CD14-positive monocyte (primary cell): ENCODE data around the gene LIMS2. TPM values are rescaled to one million over a fixed set of nuclear protein-coding genes. Genes with fewer than 3 reads are reported as not detected.
A peak's percentile ranks its signal among the peaks of the same experiment; 100 is the strongest.

Experiments used
- DNase-seq, 3 donors: peaks; one replicate each; pipeline ENCODE4 v3.0.0-alpha.2; 2011 to 2022
- H2AFZ ChIP-seq: 2 replicates; pipeline ENCODE4 v1.6.0; 2012; ENCODE audit warnings: mild to moderate bottlenecking, low read depth, low read length, inconsistent platforms; ENCODE audit not compliant: insufficient read depth, poor library complexity, severe bottlenecking
- H3K27ac ChIP-seq, 2 donors: 1 replicate in 1 of 2; 2 replicates in 1 of 2; pipeline ENCODE4 v1.5.1; 2012 to 2013; ENCODE audit warnings: low read length in 2 of 2, control low read depth in 1 of 2, inconsistent platforms in 1 of 2, low read depth in 1 of 2, mild to moderate bottlenecking in 1 of 2
- H3K27me3 ChIP-seq, 2 donors: one replicate each; pipeline versions ENCODE4 v1.6.0 to v1.6.1; 2011 to 2013; ENCODE audit warnings: low read length in 2 of 2; ENCODE audit not compliant: control insufficient read depth in 2 of 2, insufficient read depth in 2 of 2
- H3K36me3 ChIP-seq, 2 donors: replicated peaks in 1 of 2; 1 replicate in 1 of 2; 2 replicates in 1 of 2; pipeline versions ENCODE4 v1.5.1 to v1.6.1; 2012 to 2013; ENCODE audit warnings: low read length in 2 of 2, control low read depth in 1 of 2, inconsistent platforms in 1 of 2, mild to moderate bottlenecking in 1 of 2; ENCODE audit not compliant: insufficient read depth in 2 of 2, control insufficient read depth in 1 of 2
- H3K4me1 ChIP-seq, 2 donors: 1 replicate in 1 of 2; 2 replicates in 1 of 2; pipeline versions ENCODE4 v1.5.1 to v1.6.1; 2012 to 2013; ENCODE audit warnings: low read length in 2 of 2, control low read depth in 1 of 2, inconsistent platforms in 1 of 2, mild to moderate bottlenecking in 1 of 2, moderate library complexity in 1 of 2; ENCODE audit not compliant: insufficient read depth in 2 of 2, control insufficient read depth in 1 of 2
- H3K4me2 ChIP-seq: replicated peaks from 2 replicates; pipeline ENCODE3; 2012; ENCODE audit warnings: low read length, moderate library complexity, mild to moderate bottlenecking; ENCODE audit not compliant: poor library complexity, severe bottlenecking; ENCODE audit errors: extremely low read depth
- H3K4me3 ChIP-seq, 3 experiments: fragments of 200-600 bp in 1 of 3; sonication (generic) in 1 of 3; replicated peaks in 1 of 3; 1 replicate in 2 of 3; 2 replicates in 1 of 3; pipeline ENCODE4 v1.5.1; 2011 to 2013; ENCODE audit warnings: low read length in 3 of 3, mild to moderate bottlenecking in 3 of 3, control low read depth in 2 of 3, low read depth in 2 of 3, inconsistent platforms in 1 of 3, moderate library complexity in 1 of 3
- H3K79me2 ChIP-seq: 2 replicates; pipeline ENCODE4 v1.6.0; 2012; ENCODE audit warnings: mild to moderate bottlenecking, control low read depth, inconsistent platforms, low read length, moderate library complexity; ENCODE audit not compliant: insufficient read depth
- H3K9ac ChIP-seq: 2 replicates; pipeline ENCODE4 v1.6.0; 2017; ENCODE audit warnings: low read length, mild to moderate bottlenecking; ENCODE audit not compliant: insufficient read depth, poor library complexity, severe bottlenecking
- H3K9me3 ChIP-seq, 2 donors: replicated peaks in 1 of 2; 1 replicate in 1 of 2; 2 replicates in 1 of 2; pipeline versions ENCODE4 v1.5.1 to v1.6.1; 2012 to 2013; ENCODE audit warnings: low read length in 2 of 2, control low read depth in 1 of 2; ENCODE audit not compliant: control insufficient read depth in 1 of 2, insufficient read depth in 1 of 2
- H4K20me1 ChIP-seq: 2 replicates; pipeline ENCODE4 v1.6.0; 2012; ENCODE audit warnings: mild to moderate bottlenecking, low read length, control low read depth, moderate library complexity; ENCODE audit not compliant: insufficient read depth
- H3K27ac Mint-ChIP-seq, 7 donors: one replicate each; pipeline ENCODE4 v1.8.0; 2020; ENCODE audit warnings: mild to moderate bottlenecking in 7 of 7, mixed read lengths in 7 of 7, moderate library complexity in 6 of 7, inconsistent platforms in 2 of 7
- H3K27me3 Mint-ChIP-seq, 3 donors: one replicate each; pipeline ENCODE4 v1.8.0; 2021 to 2022; ENCODE audit warnings: low read depth in 3 of 3, mild to moderate bottlenecking in 3 of 3, mixed read lengths in 3 of 3, moderate library complexity in 3 of 3, inconsistent platforms in 1 of 3
- H3K36me3 Mint-ChIP-seq, 2 donors: one replicate each; pipeline ENCODE4 v1.8.0; 2020; ENCODE audit warnings: mixed read lengths in 2 of 2, inconsistent platforms in 1 of 2, mild to moderate bottlenecking in 1 of 2
- H3K4me1 Mint-ChIP-seq: one replicate; pipeline ENCODE4 v1.8.0; 2020; ENCODE audit warnings: mild to moderate bottlenecking, mixed read lengths
- H3K4me3 Mint-ChIP-seq, 2 donors: one replicate each; pipeline ENCODE4 v1.8.0; 2020; ENCODE audit warnings: mild to moderate bottlenecking in 2 of 2, mixed read lengths in 2 of 2, moderate library complexity in 1 of 2
- H3K9me3 Mint-ChIP-seq, 7 donors: one replicate each; pipeline ENCODE4 v1.8.0; 2020 to 2022; ENCODE audit warnings: mixed read lengths in 7 of 7, mild to moderate bottlenecking in 6 of 7, moderate library complexity in 6 of 7, inconsistent platforms in 2 of 7
- WGBS: methylation state at CpG from one replicate; pipeline ENCODE4 v1.1.5; 2013; ENCODE audit warnings: missing lambda C conversion rate; ENCODE audit not compliant: insufficient coverage; 5-methylcytosine and 5-hydroxymethylcytosine counted together
- intact Hi-C, 2 donors: fragments of 100-400 bp; cut with micrococcal nuclease; formaldehyde crosslinking; loops; one replicate each; pipeline versions ENCODE4 v1.15.0 to v1.15.1; 2023
- polyA plus RNA-seq, 3 donors: library from polyadenylated mRNA; depleted of rRNA in 1 of 3; unstranded in 2 of 3; stranded (reverse) in 1 of 3; fragments of 300-500 nt in 2 of 3; fragments of >200 nt in 1 of 3; fragmentation: Illumina TruSeq in 2 of 3; gene quantifications; 1 replicate in 2 of 3; 2 replicates in 1 of 3; pipeline ENCODE4 v1.2.3, GENCODE V29; 2012 to 2021
- TF ChIP-seq, protein P1 (sequence below): fragments of 200-600 bp; IDR thresholded peaks from one replicate; pipeline ENCODE4 v1.8.0; 2022; ENCODE audit warnings: antibody characterized with exemption, mild to moderate bottlenecking

Gene LIMS2
- polyA plus RNA-seq, 3 donors, result 0.13 to 1.3 (median 0.23) TPM

GRCh38 chr2:127632592-127633489, 42.5 kb downstream of the LIMS2 start:
- no peak overlapping the region for H3K4me2 ChIP-seq
- Mint-ChIP-seq H3K27ac (peak overlapping the region in 4 of 7 donors; percentile 32 to 58 (median 43)), H3K4me3 (no peak overlapping the region), H3K9me3 (no peaks in the 10 kb centered on the region), H3K4me1 (peaks cover 66% of the 10 kb centered on the region), H3K36me3 (peaks cover 2 to 10% of the 10 kb centered on the region in 2 donors), H3K27me3 (peaks cover 0 to 4% (median 3%) of the 10 kb centered on the region in 3 donors)
- peak in 1 of 3 donors; percentile 11 for DNase-seq
- 85% methylated on average over 13 of the region's 25 CpGs for WGBS
- no peaks in the 10 kb centered on the region for H3K27me3 ChIP-seq
- peak overlapping the region; percentile 55 for H2AFZ ChIP-seq
- H3K9ac ChIP-seq, result no peak overlapping the region
- no peaks in the 10 kb centered on the region for H3K79me2 ChIP-seq
- H4K20me1 ChIP-seq, result no peaks in the 10 kb centered on the region
- no peaks in the 10 kb centered on the region for H3K9me3 ChIP-seq
- H3K4me3 ChIP-seq, result no peak overlapping the region
- TF ChIP-seq, protein P1, sequence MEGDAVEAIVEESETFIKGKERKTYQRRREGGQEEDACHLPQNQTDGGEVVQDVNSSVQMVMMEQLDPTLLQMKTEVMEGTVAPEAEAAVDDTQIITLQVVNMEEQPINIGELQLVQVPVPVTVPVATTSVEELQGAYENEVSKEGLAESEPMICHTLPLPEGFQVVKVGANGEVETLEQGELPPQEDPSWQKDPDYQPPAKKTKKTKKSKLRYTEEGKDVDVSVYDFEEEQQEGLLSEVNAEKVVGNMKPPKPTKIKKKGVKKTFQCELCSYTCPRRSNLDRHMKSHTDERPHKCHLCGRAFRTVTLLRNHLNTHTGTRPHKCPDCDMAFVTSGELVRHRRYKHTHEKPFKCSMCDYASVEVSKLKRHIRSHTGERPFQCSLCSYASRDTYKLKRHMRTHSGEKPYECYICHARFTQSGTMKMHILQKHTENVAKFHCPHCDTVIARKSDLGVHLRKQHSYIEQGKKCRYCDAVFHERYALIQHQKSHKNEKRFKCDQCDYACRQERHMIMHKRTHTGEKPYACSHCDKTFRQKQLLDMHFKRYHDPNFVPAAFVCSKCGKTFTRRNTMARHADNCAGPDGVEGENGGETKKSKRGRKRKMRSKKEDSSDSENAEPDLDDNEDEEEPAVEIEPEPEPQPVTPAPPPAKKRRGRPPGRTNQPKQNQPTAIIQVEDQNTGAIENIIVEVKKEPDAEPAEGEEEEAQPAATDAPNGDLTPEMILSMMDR, result no peak
- no peaks in the 10 kb centered on the region for H3K36me3 ChIP-seq
- H3K27ac ChIP-seq, result peak overlapping the region in 1 of 2 donors; percentile 53
- intact Hi-C loops, result no loop called here
- peaks cover 69 to 84% of the 10 kb centered on the region in 2 donors for H3K4me1 ChIP-seq

DNA sequence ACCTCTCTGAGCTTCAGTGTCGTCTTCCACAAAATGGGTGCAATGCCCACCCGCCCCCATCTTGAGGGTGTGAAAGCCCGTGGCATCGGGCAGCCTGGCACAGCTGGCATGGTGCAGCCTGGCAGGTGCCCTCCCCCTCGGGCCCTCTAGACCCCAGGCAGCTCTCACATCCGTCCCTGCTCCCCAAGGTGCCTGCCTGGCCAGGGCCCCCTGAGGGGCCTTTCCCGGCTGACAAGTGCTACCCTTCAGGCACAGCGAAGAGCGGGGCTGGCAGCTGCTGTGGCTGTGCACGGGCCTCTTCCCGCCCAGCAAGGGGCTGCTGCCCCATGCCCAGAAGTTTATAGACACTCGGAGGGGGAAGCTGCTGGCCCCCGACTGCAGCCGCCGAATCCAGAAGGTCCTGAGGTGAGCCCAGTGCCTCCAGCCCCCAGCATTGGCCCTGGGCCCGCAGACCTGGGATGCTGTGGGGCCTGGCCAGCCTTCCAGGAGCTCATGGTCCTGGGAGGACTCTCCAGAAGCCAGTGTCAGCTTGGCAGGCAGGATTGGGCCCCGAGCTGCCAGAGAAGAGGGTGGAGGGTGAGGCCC, 43.2 kb downstream of the LIMS2 start:
- no peak overlapping the region for H3K27ac Mint-ChIP-seq

More for the DNA sequence above, 43.2 kb downstream of the LIMS2 start:
- no peaks in the 10 kb centered on the region for H3K36me3 ChIP-seq
- no peak overlapping the region for H2AFZ ChIP-seq
- Mint-ChIP-seq H3K4me3 (no peak overlapping the region), H3K27me3 (peaks cover 0 to 5% (median 3%) of the 10 kb centered on the region in 3 donors), H3K9me3 (no peaks in the 10 kb centered on the region), H3K36me3 (peaks cover 2 to 10% of the 10 kb centered on the region in 2 donors), H3K4me1 (peaks cover 60% of the 10 kb centered on the region)
- no peak for DNase-seq
- 95% methylated on average over 16 of the region's 17 CpGs for WGBS
- H3K27me3 ChIP-seq, result no peaks in the 10 kb centered on the region
- no peaks in the 10 kb centered on the region for H3K9me3 ChIP-seq
- intact Hi-C loops, result no loop called here
- peak overlapping the region in 1 of 2 donors; percentile 86 for H3K27ac ChIP-seq
- no peak overlapping the region for H3K4me3 ChIP-seq
- no peaks in the 10 kb centered on the region for H4K20me1 ChIP-seq
- no peak overlapping the region for H3K4me2 ChIP-seq
- peak overlapping the region; percentile 62 for H3K9ac ChIP-seq
- no peaks in the 10 kb centered on the region for H3K79me2 ChIP-seq
- peaks cover 62 to 76% of the 10 kb centered on the region in 2 donors for H3K4me1 ChIP-seq
- TF ChIP-seq, protein P1, result no peak
